ENCODE measurements around the gene CD84.

- TF ChIP-seq, protein P1, sequence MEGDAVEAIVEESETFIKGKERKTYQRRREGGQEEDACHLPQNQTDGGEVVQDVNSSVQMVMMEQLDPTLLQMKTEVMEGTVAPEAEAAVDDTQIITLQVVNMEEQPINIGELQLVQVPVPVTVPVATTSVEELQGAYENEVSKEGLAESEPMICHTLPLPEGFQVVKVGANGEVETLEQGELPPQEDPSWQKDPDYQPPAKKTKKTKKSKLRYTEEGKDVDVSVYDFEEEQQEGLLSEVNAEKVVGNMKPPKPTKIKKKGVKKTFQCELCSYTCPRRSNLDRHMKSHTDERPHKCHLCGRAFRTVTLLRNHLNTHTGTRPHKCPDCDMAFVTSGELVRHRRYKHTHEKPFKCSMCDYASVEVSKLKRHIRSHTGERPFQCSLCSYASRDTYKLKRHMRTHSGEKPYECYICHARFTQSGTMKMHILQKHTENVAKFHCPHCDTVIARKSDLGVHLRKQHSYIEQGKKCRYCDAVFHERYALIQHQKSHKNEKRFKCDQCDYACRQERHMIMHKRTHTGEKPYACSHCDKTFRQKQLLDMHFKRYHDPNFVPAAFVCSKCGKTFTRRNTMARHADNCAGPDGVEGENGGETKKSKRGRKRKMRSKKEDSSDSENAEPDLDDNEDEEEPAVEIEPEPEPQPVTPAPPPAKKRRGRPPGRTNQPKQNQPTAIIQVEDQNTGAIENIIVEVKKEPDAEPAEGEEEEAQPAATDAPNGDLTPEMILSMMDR (IDR thresholded peaks at IDR 0.05), result no peak
- TF ChIP-seq POLR2AphosphoS5 (IDR thresholded peaks at IDR 0.05; ENCODE audit: insufficient read depth in 1 of 2, low read depth in 1 of 2), result no peak
Observed at GRCh38 chr1:160549665-160550006, 29.7 kb downstream of the CD84 start.
